Stimulated activated naive CD8-positive, alpha-beta T cell treated with anti-CD3 and anti-CD28 coated beads, Interleukin-15, Interleukin-2, amounts not matched to agents 100 U/mL and 50 U/mL, for 24 hours (primary cell): ENCODE results near the gene DPEP2.
"Not testable (repeated sequence)": the region's sequence is repeated elsewhere in the genome, so short reads cannot be mapped to it uniquely, and the experiment has no call there.

ENCODE experiments used
- ATAC-seq: fragments of 150-1000 bp; cut with Tn5 transposase; one replicate; pipeline ENCODE4 v1.10.0; 2021
- DNase-seq: peaks from one replicate; pipeline ENCODE4 v3.0.0; 2021

DPEP2 gene

DNA sequence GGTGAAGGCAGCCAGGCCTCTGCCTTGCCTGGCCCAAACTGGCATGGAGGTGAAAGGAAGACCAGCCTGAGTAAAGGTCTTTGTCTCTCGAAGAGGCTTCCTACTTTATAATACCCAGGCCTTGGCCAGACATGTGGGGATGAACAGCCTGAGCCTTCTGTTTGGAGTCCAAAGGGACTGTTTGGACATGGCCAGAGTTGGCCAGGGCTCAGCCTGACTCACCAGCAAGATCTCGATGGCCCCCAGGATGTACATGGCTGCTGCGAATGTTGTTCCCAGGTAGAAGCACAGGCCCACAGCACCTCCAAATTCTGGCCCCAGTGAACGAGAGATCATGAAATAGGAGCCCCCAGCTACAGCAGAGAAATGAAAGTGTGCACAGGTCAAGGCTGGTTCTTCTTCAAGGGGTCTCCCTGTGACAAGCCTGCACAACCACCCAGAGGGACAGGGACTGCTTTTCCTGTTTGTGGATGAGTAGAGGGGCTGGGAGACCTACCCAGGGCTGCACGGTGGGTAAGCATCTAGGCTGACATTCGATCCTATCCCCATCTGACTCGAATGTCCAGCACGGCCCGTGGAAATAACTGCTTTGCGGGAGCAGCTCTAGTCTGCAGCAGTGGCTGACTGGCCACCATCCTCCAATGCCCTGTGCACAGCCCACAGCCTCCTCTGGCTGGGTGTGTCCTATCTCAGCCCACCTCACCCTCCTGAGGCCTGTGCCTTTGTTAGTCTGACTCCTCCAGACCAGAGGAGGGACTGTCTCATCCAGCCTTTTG, 44.7 kb downstream of the DPEP2 start:
- ATAC-seq = no peak
- DNase-seq = no peak

DNA sequence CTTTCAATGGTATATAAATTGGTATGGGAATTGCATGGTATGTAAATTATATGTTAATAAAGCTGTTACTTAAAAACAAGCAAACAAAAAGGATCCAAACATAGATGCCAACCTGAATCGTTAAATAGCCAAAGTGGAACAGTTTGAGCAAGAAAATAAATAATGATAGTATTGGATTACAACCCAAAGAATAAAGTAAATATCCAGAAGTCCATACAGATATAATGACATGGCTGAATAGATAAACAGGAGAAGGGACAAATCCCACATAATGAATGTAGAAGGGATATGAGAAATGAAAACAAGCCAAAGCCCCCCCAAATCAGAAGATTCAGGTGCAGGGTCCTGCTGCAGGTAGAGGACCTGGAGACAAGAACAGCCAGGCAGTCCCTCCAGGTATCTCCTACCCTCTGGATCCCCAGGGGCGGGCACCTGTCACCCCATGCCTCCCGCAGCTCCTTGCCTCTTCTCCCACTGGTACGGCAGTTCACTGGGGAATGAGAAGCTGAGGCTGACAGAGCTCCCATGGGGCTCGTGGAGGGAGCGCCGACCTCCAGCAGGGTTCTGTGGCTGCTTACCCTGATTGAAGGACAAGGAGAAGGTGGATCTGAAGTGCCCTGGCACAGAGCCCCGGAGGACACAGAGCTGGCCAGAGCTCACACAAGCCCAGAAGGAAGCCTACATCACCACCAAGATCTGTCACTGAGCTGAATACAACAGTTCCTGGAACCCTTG, 45.5 kb downstream of the DPEP2 start:
- DNase-seq (no peak), ATAC-seq (no peak)

DNA sequence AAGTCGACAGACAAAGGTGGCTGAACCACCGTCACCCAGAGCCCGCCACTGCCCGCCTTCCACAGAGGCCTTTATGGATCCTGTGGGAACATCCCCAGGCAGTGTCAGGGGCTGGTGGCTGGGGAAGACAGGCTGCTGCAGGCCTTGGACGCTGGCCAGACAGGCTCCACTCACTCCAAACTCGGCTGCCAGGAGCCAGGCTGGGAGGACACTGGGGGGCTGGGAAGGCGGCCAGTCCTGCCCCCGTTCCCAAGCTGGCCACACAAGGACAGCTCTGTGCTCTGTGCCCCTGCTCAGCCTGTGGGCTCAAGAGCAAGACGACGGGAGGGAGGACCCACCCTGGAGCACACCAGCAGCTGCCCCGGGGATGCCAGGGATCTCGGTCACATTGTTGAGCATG, 47.8 kb downstream of the DPEP2 start:
- DNase-seq (no peak), ATAC-seq (no peak)

DNA sequence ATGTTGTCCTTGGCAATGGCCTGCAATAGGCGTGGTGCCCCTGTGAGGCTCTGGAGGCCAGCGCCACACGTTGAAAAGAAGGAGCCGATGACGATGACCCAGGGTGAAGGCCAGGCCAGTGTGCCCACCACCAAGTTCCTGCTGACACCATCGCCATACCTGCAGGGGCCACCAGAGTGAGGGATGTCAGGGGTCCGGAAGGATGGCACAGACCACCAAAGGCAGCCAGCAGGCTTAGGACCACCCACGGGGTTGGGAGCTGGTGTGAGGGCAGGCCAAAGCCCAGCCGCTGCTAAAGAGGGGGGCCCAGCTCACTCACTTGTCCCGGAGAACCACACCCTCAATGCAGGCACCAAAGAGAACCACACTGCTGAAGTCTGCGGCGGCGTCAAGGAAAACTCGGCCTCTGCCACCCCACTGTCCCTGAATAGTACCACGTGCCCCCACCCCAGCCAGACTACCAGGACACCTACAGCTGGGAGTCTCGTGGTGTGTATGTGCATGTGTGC, 48.9 kb downstream of the DPEP2 start:
- ATAC-seq (no peak), DNase-seq (no peak)

DNA sequence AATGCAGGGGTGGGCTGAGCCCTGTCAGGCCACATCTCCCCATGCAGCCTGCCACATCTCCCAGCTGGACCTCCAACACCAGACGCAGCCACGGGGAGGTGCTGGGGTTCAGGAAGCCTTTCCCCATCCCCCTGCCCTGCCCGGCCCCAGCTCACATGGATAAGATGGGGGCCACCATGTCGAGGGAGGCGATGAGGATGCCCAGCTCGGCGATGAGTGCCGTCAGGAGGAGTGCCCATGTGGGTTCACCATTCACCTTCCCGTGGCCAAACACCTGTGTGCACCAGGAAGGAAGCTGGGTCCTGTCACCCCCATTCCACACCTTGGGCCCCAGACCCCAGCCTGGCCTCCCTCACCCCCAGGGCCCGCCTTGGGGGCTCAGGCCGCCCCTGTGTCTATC, 49.6 kb downstream of the DPEP2 start:
- ATAC-seq (no peak), DNase-seq (no peak)

DNA sequence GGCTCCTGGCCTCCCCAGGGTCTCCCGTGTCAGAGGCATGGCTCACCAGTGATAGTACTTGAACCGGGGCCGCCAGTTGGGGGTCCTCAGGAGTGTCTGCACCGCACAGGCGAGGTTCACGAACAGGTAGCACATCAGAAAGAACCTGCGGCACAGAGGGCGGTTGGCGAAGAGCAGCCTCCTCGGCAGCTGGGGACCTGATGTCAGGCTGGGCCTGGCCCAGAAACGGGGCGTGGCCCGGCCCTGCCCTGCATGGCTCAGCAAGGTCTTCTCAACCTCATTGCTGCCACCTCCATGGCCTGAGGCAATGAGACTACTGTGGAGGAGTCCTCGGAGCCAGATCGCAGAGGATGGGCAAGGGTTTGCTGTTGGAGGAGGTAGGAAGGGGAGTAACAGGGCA, 51.3 kb downstream of the DPEP2 start:
- DNase-seq = no peak
- no peak for ATAC-seq

DNA sequence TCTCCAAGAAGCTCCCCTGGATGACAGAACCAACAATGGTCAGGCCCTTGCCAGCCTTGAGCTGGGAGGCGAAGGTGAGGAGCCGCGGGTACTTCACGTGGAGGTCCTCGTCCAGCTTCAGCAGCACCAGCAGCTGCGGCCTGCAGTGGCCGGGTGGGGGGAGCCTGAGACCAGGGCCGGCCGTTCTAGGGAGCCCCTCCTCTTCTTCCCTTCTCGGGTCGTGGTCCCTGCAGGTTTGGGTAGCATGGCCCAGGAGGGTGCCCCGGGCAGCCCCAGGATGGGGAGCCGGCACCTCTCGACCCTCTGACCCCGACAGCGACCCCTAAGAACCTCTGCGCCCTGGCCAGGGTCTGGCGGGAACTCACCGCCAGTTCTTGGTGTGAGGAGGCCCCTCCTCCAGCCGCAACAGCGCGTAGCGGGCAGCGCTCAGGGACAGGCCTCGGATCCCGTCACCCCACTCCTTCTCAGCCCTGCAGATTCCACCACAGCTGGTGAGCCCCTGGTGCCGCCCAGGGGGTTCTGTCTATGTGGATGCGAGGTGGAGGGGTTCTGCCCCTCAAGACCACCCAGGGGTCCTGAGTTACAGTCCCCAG, 52.2 kb downstream of the DPEP2 start:
- no peak for ATAC-seq
- no peak for DNase-seq

DNA sequence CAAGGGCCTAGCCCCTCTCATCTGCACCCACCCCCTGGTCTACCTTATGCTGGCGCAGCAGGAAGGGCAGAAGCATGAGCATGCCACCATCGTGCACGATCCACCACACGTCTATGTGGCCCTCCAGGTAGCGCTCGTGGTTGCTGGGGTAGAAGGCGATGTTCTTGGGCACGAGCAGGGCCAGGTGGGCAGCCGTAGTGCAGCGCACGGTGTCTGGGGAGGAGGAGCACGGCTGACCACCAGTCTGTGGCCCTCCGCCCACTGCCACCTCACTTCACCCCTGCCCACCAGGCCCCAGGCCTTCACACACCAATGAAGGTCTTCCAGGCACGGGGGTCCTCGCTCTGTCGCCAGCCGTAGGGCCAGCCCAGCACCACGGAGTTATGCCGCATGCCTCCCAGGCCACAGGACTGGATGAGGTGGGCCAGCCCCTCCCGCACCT, 53.1 kb downstream of the DPEP2 start:
- ATAC-seq (no peak), DNase-seq (no peak)

DNA sequence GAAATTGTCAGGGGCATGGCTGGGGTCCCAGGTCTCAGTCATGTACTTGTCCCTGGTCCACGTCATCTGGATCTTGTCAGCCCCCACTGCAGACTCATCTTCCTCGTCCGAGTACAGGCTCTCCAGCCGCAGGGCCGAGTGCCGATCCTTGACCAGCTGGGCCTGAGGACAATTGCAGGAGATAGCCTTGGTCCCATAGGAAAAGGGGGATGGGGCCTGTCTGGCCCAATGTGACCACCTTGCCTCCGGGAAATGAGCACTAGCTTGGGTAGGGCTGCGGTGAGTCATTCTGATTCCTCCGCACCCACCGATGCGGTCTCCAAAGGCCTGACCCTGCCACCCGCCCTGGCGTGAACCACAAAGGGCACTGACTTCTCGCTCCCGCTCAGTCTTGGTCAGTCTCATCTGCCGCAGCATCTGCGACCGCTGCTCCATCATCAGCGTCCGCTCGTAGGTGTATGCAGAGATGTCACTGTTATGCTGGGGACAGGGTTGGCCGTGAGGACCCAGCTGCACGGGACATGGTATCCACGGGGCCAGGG, 53.8 kb downstream of the DPEP2 start:
- DNase-seq (no peak), ATAC-seq (no peak)

DNA sequence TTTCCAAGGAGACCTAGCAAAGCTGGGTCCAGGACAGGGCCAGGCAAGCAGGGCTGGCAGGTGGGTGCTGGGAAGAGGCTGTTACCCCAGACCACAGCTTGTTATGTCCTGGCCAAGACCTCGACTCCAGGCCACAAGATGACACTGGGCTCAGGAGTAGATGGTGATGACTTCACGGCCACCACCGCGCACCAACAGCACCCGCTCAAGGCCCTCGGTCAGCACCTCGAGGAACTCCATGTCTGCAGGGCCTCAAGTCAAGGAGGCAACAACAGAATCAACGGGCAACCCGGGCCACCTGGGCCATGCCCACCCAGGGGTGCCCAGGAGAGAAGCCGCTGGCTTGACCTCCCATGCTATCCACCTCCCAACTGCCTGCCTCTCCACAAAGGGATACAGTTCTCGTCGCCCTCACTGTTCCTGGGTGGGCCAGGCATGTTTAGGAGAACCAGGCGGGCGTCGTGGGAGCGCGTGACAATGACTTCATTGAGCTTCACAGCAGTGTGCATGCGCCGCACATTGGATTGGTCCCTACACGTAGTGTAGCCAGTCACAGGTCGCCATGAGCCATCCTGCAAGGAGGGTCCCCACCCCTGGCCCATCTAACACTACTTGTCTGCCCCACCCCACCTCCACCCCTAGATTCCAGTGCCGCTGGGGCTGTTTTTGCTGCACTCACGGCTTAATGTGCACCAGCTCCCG, 54.4 kb downstream of the DPEP2 start:
- DNase-seq = no peak
- no peak for ATAC-seq

DNA sequence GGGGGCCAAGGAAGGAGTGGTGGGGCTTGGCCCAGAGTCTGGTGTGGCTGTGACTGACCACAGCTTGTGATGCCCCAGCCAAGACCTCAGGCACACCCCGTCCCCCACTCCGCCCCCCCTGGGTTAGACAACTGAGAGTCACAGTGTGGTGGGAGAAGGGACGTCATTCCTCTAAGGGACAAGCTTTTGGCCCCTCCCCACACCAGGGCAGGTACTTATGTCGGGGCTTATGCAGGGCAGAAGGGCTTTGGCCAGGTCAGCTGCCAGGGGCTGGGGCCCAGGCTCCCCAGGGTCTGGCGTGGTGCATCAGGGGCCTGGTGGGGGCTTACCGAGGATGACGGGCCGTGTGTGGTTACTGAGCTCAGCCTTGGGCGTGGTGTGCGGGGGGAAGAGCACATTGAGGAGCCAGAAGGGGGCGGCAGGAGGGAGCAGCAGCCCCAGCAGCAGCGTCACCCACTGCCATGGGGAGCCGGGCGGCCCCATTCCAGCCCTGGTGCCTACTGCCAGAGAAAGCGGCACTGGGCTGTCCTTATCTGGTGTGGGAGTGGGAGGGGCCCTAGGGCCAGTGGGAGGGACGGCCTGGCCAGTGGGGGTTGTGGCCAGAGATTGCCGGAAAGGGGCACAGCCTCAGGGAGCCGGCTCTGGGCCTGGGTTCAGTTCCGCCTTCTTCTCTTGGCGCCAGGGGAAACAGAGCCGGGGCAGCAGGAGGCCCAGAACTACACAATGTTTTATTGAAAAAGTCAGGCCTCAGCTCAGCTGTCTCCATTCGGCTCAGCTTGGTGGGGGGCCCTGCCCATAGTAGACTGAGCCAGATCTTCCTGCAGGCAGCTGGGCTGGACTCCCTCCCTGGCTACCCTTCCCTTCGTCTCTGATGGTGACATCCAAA, 55.4 kb downstream of the DPEP2 start, which contains the start of gene LCAT:
Gene LCAT, minus strand, starts transcription at position 502 of the 886 bp plus-strand sequence. Its CDS starts 19 bp downstream, at position 483.
- DNase-seq = no peak
- no peak for ATAC-seq

DNA sequence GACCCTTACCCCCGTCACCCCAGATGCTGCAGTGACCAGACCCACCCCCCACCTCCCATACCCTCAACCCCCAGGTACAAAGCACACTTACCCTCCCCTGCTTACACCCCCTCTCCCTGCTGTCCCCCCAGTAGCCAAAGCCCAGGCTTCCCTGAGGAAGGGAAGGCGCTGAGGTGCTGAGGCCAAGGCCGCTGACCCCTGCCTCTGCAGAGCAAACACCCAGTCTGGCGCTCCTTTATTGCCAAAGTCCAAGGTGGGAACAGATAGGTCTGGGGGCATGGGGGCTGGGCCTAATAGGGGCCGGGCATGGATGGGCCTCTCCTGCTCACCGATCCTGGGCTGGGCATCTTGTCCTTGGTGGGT, 56.0 kb downstream of the DPEP2 start:
- ATAC-seq (no peak), DNase-seq (no peak)

DNA sequence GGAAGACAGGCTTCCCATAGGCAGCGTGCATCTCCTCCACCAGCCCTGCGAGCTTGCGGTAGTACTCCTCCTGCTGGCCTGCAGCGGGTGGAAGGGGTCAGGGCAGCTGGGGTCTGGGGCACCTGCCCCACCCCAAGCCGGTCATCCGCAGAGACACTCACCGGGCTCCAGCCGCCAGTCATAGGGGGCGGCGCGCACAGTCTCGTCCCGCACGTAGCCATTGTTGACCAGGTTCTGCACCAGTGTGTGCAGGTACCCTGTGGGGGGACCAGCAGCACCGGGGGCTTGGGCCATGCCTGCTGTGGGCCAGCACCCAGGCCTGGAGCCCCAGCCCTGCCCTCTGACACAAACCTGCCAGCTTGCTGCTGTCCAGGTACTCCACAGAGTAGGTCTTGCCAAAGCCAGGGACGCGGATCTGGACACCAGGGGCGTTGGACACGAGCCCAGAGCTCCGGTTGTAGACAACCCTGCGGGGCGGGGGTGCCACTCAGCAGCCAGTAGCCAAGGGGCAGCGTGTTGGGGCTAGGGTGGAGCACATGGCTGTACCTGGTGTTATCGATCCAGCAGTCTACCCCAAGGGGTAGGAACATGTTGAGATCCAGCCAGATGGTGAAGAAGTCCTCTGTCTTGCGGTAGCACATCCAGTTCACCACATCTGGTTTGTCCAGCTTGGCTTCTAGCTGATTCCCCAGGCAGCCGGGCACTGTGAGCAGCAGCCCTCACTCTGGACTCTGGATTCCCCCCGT, 56.6 kb downstream of the DPEP2 start:
- ATAC-seq (no peak), DNase-seq (no peak)

DNA sequence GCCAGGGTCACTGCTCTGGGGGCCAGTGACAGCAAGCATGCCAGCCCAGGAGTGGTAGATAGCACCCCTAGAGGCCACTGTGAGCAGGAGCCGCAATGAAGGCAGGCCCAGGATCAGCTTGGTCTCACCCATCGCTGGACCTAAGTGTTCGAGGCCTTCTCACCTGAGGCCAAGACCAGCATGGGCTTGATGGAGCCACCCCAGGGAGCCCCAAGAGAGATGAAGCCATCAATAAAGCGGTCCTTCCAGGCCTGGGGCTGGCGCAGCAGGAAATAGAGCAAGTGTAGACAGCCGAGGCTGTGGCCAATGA, 57.1 kb downstream of the DPEP2 start:
- peak; percentile 53 for DNase-seq
- no peak for ATAC-seq

DNA sequence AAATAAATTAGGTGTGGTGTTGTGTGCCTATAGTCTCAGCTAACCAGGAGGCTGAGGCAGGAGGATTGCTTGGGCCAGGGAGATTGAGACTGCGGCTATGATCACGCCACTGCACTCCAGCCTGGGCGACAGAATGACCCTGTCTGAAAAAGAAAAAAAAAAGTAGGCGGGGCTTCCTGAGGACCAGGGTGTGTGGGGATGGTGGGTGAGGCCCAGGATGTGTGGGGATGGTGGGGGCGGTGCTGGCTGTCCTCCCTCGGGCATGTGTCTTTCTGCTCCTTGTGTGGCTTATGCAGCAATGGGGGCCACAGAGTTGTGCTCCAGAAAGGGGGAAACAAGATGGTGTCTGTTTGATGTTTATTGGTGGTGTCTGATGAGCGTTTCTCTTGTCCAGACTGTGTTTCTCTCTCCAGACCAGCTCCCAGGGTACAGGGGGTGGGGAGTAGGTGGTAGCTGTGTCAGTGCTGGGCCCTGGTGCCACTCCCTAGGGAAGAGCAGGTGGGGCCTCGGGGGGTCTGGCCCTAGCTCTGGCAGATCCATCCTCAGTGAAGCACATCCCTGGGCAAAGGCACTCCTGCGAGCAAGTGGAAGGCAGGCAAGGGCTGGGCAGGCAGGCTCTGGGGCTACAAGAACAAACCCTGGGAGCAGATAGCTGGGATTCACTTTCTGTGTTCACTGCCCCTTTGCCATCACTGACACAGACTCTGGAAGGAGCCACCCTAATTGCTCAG, 57.6 kb downstream of the DPEP2 start:
- DNase-seq (no peak), ATAC-seq (no peak)

DNA sequence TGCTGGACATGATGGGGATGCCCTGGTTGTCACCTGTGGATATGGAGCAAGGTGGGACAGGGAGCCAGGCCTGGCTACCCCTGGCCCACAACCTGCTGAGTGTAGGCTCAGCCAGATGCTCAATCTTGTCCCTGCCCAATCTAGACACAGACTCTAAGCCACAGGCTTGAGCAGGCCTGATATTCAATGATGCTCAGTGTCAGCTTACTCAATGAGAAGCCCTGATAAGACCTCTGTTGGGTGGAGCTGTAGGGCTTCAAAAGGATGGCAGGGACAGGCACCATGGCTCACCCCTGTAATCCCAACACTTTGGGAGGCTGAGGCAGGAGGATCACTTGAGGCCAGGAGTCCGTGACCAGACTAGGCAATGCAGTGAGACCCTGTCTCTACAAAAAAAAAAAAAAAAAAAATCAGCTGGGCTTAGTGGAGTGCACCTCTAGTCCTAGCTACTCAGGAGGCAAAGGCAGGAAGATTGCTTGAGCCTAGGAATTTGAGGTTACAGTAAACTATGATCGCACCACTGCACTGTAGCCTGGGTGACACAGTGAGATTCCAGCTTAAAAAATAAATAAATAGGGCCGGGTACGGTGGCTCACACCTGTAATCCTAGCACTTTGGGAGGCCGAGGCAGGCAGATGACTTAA, 58.7 kb downstream of the DPEP2 start:
- DNase-seq = no peak
- no peak for ATAC-seq

DNA sequence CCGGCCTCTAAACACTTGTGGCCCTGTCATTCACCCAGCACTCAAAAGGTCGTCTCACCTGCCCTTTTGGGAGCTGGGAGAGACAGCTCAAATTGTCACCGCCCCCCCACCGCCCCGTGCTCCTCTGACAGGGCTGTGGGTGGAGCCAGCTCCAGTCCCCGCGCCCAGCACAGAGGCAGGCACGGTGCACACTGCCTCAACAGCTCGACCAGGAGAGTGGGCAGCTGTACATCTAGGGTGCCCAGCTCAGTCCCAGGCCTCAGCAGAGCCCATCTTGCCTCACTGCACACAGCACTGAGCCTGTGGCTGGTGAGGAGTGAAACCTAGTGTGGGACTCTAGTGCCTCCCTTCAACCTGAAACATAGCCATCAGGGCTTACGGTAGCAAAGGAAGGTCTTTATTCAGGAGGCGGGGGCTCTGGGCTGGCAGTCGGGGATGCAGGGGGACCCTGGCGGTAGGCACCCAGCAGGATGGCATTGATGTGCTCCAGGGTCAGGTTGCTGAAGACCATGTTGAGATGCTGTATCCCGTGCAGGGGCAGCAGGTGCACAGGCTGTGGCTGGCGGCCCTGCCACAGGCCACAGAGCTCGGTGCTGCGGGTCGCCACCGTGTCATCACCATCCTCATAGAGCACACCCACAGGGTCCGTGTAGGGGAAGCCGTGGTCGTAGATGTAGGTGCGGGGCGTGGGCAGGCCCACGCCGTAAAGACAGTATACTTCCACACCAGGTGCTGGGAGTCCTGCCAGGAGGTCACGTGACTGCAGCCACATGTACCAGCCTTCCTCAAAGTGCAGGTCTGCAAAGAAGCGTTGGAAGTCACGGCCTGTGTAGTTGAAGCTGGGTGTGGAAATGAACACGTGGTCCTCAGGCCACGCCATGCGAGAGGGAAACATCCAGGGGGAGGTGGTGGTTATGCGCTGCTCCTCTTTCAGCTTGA, 59.5 kb downstream of the DPEP2 start:
- ATAC-seq (peak; percentile 30), DNase-seq (peak; percentile 76)

DNA sequence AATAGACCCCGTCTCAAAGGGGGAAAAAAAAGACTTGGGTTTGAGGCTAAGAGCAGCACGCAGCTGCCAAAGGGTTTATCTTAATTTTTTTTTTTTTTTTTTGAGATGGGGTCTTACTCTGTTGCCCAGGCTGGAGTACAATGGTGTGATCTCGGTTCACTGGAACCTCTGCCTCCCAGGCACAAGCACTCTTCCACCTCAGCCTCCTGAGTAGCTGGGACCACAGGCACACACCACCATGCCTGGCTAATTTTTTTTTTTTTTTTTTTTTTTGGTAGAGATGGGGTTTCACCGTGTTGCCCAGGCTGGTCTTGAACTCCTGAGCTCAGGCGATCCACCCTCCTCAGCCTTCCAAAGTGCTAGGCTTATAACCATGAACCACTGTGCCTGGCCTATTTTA, 61.6 kb downstream of the DPEP2 start:
- not testable (repeated sequence) for ATAC-seq, DNase-seq
